Femur (tissue), 1 donor: ENCODE data around the gene LHCGR.
"Not testable (repeated sequence)": the region's sequence is repeated elsewhere in the genome, so short reads cannot be mapped to it uniquely, and the experiment has no call there.

Experiments used
- DNase-seq: peaks from one replicate; pipeline ENCODE4 v3.0.0-alpha.2; 2017

LHCGR gene

DNA sequence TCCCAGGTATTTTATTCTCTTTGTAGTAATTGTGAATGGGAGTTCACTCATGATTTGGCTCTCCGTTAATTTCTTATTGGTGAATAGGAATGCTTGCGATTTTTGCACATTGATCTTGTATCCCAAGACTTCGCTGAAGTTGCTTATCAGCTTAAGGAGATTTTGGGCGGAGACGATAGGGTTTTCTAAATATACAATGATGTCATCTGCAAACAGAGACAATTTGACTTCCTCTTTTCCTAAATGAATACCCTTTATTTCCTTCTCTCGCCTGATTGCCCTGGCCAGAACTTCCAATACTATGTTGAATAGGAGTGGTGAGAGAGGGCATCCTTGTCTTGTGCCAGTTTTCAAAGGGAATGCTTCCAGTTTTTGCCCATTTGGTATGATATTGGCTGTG, 51.9 kb downstream of the LHCGR start:
- not testable (repeated sequence) for DNase-seq

- no peak for DNase-seq
Observed at GRCh38 chr2:48699348-48699930, 56.1 kb downstream of the LHCGR start.

- no peak for DNase-seq
Observed at GRCh38 chr2:48696881-48697280, 58.6 kb downstream of the LHCGR start.

DNA sequence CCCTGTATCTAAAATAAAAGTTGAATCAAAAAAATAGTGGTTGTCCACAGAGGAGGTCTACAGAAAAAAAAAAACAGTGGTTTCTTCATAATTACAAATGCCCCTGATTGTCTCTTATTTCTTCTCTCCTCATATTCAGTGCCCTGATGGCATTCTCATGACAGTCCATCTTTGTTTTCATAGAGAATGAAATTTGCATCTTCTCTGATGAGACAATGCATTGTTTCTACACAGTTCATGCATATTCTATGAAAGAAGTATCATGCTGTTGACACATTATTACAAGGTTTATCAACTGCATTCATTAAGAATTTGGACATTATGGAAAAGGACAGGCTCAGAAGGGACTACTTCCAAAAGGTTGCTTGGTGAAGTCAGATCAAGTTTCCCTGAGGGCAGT, 59.5 kb downstream of the LHCGR start:
- DNase-seq = no peak

GRCh38 chr2:48694149-48694548, 61.4 kb downstream of the LHCGR start:
- no peak for DNase-seq

GRCh38 chr2:48693645-48694044, 61.9 kb downstream of the LHCGR start:
- DNase-seq = no peak

GRCh38 chr2:48693066-48693465, 62.5 kb downstream of the LHCGR start:
- no peak for DNase-seq

GRCh38 chr2:48691935-48692691, 63.4 kb downstream of the LHCGR start:
- no peak for DNase-seq

GRCh38 chr2:48685126-48685525, 70.4 kb downstream of the LHCGR start:
- DNase-seq = no peak

DNA sequence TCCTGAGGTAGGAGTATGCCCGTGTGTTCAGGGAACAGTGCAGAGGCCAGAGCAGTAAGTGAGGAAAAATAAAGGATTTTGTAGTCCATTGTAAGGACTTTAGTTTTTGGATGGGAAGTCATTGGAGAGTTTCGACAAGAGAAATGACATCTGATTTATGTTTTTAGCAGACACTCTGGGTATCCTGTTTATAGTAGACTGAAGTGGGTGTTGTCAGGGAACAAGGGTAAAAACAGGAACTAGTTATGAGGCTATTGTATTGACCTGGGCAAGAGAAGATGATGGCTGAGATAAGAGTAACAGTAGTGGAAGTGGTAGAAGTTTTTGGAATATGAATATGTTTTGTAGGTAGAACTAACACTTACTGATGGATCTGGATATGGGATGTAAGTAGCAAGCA, 78.1 kb downstream of the LHCGR start:
- no peak for DNase-seq

- DNase-seq = no peak
Observed at GRCh38 chr2:48674933-48675332, 80.6 kb downstream of the LHCGR start.

- DNase-seq = no peak
Observed at GRCh38 chr2:48673581-48673980, 81.9 kb downstream of the LHCGR start.

- DNase-seq = no peak
Observed at GRCh38 chr2:48668992-48669391, 86.5 kb downstream of the LHCGR start.

- DNase-seq = no peak
Observed at GRCh38 chr2:48651158-48651790, 104.2 kb downstream of the LHCGR start.

DNA sequence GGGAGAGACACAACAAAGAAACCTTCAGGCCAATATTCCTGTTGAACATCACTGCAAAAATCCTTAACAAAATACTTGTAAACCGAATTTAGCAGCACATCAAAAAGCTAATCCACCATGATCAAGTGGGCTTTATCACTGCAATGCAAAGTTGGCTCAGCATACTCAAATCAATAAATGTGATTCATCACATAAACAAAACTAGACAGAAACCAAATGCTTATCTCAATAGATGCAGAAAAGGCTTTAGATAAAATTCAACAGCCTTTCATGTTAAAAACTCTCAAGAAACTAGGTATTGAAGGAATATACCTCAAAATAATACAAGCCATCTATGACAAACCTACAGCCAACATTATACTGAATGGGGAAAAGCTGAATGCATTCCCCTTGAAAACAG, 117.3 kb downstream of the LHCGR start:
- DNase-seq = no peak
